ENCODE results near the gene NRSN2. TPM values are rescaled to one million over a fixed set of nuclear protein-coding genes. Genes with fewer than 3 reads are reported as not detected.

Gene NRSN2
- total and polyA plus RNA-seq, 2 donors (not counting 3 experiments of a cell fraction or from before 2014, with no cell fraction given): 36.9 to 64.1 TPM

GRCh38 chr20:297925-298775, 48.8 kb upstream of the NRSN2 start:
- intact Hi-C loops (cut with micrococcal nuclease): loop anchor here (1.0 kb wide), 4 partner anchors 8 to 32 kb away; partner anchors contain the start of gene C20orf96
- H3K4me1 ChIP-seq (ENCODE audit: control insufficient read depth, extremely low read depth, insufficient read depth, low read length): peaks cover 32% of the 10 kb centered on the region
- H3K27ac ChIP-seq (ENCODE audit: insufficient read depth, low read depth, low read length): peak overlapping the region; percentile 83
- no peaks in the 10 kb centered on the region for H3K9me3 ChIP-seq (replicated peaks; ENCODE audit: control insufficient read depth, insufficient read depth, low read length)
- dilution Hi-C loops (cut with MboI; ENCODE audit: extremely low pct_ligation_motif_present, low sequenced_read_pairs): no loop called here
- TF ChIP-seq MYC (IDR thresholded peaks at IDR 0.05; ENCODE audit: low read depth, low read length): peak; percentile 28
- TF ChIP-seq GATA2 (IDR thresholded peaks at IDR 0.05; ENCODE audit: insufficient read depth, insufficient read length, low read depth, low read length): no peak
- TF ChIP-seq MAX (IDR thresholded peaks at IDR 0.05; ENCODE audit: insufficient read depth, insufficient read length): no peak
- TF ChIP-seq CTCF (IDR thresholded peaks at IDR 0.05; ENCODE audit: extremely low read depth in 1 of 2, insufficient read depth in 1 of 2, low read depth in 1 of 2, low read length in 2 of 2): no peak
- TF ChIP-seq POLR2AphosphoS5 (IDR thresholded peaks at IDR 0.05; ENCODE audit: insufficient read depth, low read depth, low read length): peak; percentile 83
- no peak for TF ChIP-seq EZH2 (IDR thresholded peaks at IDR 0.05; ENCODE audit: borderline replicate concordance, low read depth, low read length, severe bottlenecking)
- peak; percentile 74 for TF ChIP-seq POLR2A (IDR thresholded peaks at IDR 0.05; ENCODE audit: low read depth, low read length)
- TF ChIP-seq FOS (IDR thresholded peaks at IDR 0.05; ENCODE audit: borderline replicate concordance, insufficient read depth, low read length): no peak
- no peaks in the 10 kb centered on the region for H3K27me3 ChIP-seq (ENCODE audit: control insufficient read depth in 2 of 2, insufficient read depth in 2 of 2, low read length in 2 of 2)
- H3K4me3 ChIP-seq (replicated peaks in 1 of 3; ENCODE audit: insufficient read depth in 1 of 3, low read depth in 1 of 3, low read length in 3 of 3): peak overlapping the region; percentile 53 to 78 (median 63)
- peak; percentile 70 for DNase-seq (ENCODE audit: low read depth, low spot score)
- peaks cover 5% of the 10 kb centered on the region for H4K20me1 ChIP-seq (replicated peaks; ENCODE audit: control insufficient read depth, extremely low read depth, insufficient read depth, low read length)
- TSS peak; percentile 64 for BruUV-seq (replicated peaks)
- peak overlapping the region; percentile 96 for H3K9ac ChIP-seq (replicated peaks; ENCODE audit: extremely low read depth, insufficient read depth, low read length)
- ChIA-PET POLR2A (interaction anchor here (1.0 to 2.5 kb wide), 4 partner anchors 12 to 29 kb away, joined by 4 to 8 read pairs (median 6); partner anchors contain the start of gene SOX12), CTCF (interaction anchor here (1.5 to 6.2 kb wide), 4 partner anchors 12 to 32 kb away, joined by 5 to 42 read pairs (median 28); partner anchors contain the start of gene SOX12)
- no peaks in the 10 kb centered on the region for H3K9me1 ChIP-seq (replicated peaks; ENCODE audit: control insufficient read depth, extremely low read depth, insufficient read depth, low read length)
- FAIRE-seq: peak; percentile 93
- peak overlapping the region; percentile 63 for H2AFZ ChIP-seq (ENCODE audit: low read depth, low read length)
- H3K79me2 ChIP-seq (ENCODE audit: control insufficient read depth, insufficient read depth, low read length): peaks cover 38% of the 10 kb centered on the region
- H3K36me3 ChIP-seq (ENCODE audit: control insufficient read depth in 2 of 2, extremely low read depth in 1 of 2, insufficient read depth in 2 of 2, low read length in 2 of 2): no peaks in the 10 kb centered on the region
- H3K4me2 ChIP-seq (ENCODE audit: insufficient read depth, low read length): peak overlapping the region; percentile 96
